ENCODE results near the gene TCEANC2.

The TCEANC2 gene

GRCh38 chr1:54151013-54151412, 97.6 kb downstream of the TCEANC2 start:
- H3K4me1 ChIP-seq (ENCODE audit: insufficient read depth, low read length, severe bottlenecking) = no peaks in the 10 kb centered on the region
- no peaks in the 10 kb centered on the region for H4K20me1 ChIP-seq (ENCODE audit: insufficient read depth, low read length)
- H3K9me2 ChIP-seq (ENCODE audit: low read depth, low read length) = no peaks in the 10 kb centered on the region
- H3K36me3 ChIP-seq (ENCODE audit: insufficient read depth, low read length) = no peaks in the 10 kb centered on the region
- no peak overlapping the region for H3K9ac ChIP-seq (ENCODE audit: low read length)
- H3K27ac ChIP-seq (ENCODE audit: low read depth, low read length, poor library complexity, severe bottlenecking) = no peak overlapping the region
- no peak for TF ChIP-seq EZH2 (IDR thresholded peaks at IDR 0.05; ENCODE audit: borderline replicate concordance, low read length)
- no peak for TF ChIP-seq CTCF (IDR thresholded peaks at IDR 0.05; ENCODE audit: low read length)
- no peak overlapping the region for H3K4me3 ChIP-seq (ENCODE audit: low read depth, low read length, poor library complexity, severe bottlenecking)
- H3F3A ChIP-seq (ENCODE audit: insufficient read depth, low read length) = no peaks in the 10 kb centered on the region
- no peak overlapping the region for H2AFZ ChIP-seq (ENCODE audit: low read length)
- no peaks in the 10 kb centered on the region; the same call in 1 of the 2 replicates for H3K27me3 ChIP-seq (ENCODE audit: insufficient read depth, low read length)
- H3K79me2 ChIP-seq (ENCODE audit: insufficient read depth, low read length) = no peaks in the 10 kb centered on the region
- H3K9me3 ChIP-seq (ENCODE audit: low read length) = no peaks in the 10 kb centered on the region
- H3K4me2 ChIP-seq (ENCODE audit: low read length) = no peak overlapping the region

- Histone ChIP-seq H3K9ac (ENCODE audit: low read length) (no peak within 1 kb of the TSS), H3K4me1 (ENCODE audit: insufficient read depth, low read length, severe bottlenecking) (no peaks in the 10 kb centered on the region), H2AFZ (ENCODE audit: low read length) (no peak within 1 kb of the TSS), H3K79me2 (ENCODE audit: insufficient read depth, low read length) (no peaks in the 10 kb centered on the region), H3F3A (ENCODE audit: insufficient read depth, low read length) (no peaks in the 10 kb centered on the region), H3K27me3 (ENCODE audit: insufficient read depth, low read length) (no peaks in the 10 kb centered on the region; the same call in 1 of the 2 replicates), H3K36me3 (ENCODE audit: insufficient read depth, low read length) (no peaks in the 10 kb centered on the region), H4K20me1 (ENCODE audit: insufficient read depth, low read length) (no peaks in the 10 kb centered on the region), H3K9me2 (ENCODE audit: low read depth, low read length) (no peaks in the 10 kb centered on the region), H3K4me3 (ENCODE audit: low read depth, low read length, poor library complexity, severe bottlenecking) (no peak within 1 kb of the TSS), H3K4me2 (ENCODE audit: low read length) (no peak within 1 kb of the TSS), H3K9me3 (ENCODE audit: low read length) (no peaks in the 10 kb centered on the region), H3K27ac (ENCODE audit: low read depth, low read length, poor library complexity, severe bottlenecking) (no peak within 1 kb of the TSS)
- TF ChIP-seq CTCF (IDR thresholded peaks at IDR 0.05; ENCODE audit: low read length) (no peak), EZH2 (IDR thresholded peaks at IDR 0.05; ENCODE audit: borderline replicate concordance, low read length) (no peak)
Measured at GRCh38 chr1:54152696-54153095, 99.3 kb downstream of the TCEANC2 start, which contains the start of gene CDCP2. Gene CDCP2 (minus strand): TSS chr1:54153000. CDS start chr1:54152922, 78 bp downstream.

- Histone ChIP-seq H3F3A (ENCODE audit: insufficient read depth, low read length) (no peaks in the 10 kb centered on the region), H3K27me3 (ENCODE audit: insufficient read depth, low read length) (no peaks in the 10 kb centered on the region; the same call in 1 of the 2 replicates), H3K79me2 (ENCODE audit: insufficient read depth, low read length) (no peaks in the 10 kb centered on the region), H3K4me2 (ENCODE audit: low read length) (no peak overlapping the region), H3K9me3 (ENCODE audit: low read length) (no peaks in the 10 kb centered on the region), H3K4me3 (ENCODE audit: low read depth, low read length, poor library complexity, severe bottlenecking) (no peak overlapping the region), H3K27ac (ENCODE audit: low read depth, low read length, poor library complexity, severe bottlenecking) (no peak overlapping the region), H3K36me3 (ENCODE audit: insufficient read depth, low read length) (no peaks in the 10 kb centered on the region), H4K20me1 (ENCODE audit: insufficient read depth, low read length) (no peaks in the 10 kb centered on the region), H2AFZ (ENCODE audit: low read length) (no peak overlapping the region), H3K9me2 (ENCODE audit: low read depth, low read length) (no peaks in the 10 kb centered on the region), H3K9ac (ENCODE audit: low read length) (no peak overlapping the region), H3K4me1 (ENCODE audit: insufficient read depth, low read length, severe bottlenecking) (no peaks in the 10 kb centered on the region)
- no peak for TF ChIP-seq CTCF (IDR thresholded peaks at IDR 0.05; ENCODE audit: low read length)
- TF ChIP-seq EZH2 (IDR thresholded peaks at IDR 0.05; ENCODE audit: borderline replicate concordance, low read length) = no peak
Measured at GRCh38 chr1:54153535-54154439, 100.4 kb downstream of the TCEANC2 start.
